NCI-H146 treated with DMSO at 0.1 percent for 48 hours (cell line): ENCODE results near the gene AMMECR1.

Experiments used
- DNase-seq: peaks from one replicate; lab custom pipeline; 2025; ENCODE audit not compliant: unreplicated experiment; lab: John Stamatoyannopoulos, UW

The AMMECR1 gene

DNA sequence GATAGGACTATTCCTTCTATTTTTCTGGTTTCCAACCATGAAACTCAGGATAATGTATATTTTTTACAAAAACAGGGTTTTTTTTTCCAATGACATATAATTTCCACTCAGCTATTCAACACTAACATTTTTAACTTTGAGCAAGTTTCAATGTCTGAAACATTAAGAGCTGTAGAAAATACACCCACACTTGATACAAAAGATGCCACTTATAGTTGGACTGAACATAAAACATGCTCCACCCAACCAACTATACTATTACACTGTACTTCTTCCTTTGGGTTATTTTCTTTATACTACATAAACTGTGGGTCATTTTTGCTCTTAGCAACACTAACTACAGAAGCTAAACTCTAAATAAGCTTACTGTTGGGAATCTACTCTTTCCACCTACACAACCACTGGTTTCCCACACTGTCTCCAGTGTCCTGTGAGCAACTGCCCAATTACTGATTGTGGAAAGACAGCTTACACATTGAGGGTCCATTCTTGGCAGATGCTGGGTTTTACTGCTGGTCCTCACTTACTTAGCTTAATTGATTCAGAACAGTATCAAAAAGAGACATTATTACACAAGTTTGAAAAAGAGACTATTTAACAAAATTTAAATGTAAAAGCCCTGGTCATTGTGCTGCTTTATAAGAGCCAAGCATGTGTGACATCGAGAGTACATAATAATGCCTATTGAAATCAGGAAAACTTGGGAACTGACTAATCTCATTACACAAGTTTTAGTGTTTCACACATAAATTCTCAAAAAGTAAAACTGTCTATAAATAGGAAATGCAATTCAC lies 6.3 kb downstream of the AMMECR1 start:
- no peak for DNase-seq

- no peak for DNase-seq
Observed at GRCh38 chrX:110310896-110311295, 7.0 kb downstream of the AMMECR1 start.

GRCh38 chrX:110310000-110310790 lies 7.7 kb downstream of the AMMECR1 start:
- DNase-seq = no peak

- DNase-seq = no peak
Observed at GRCh38 chrX:110308220-110308619, 9.7 kb downstream of the AMMECR1 start.

DNA sequence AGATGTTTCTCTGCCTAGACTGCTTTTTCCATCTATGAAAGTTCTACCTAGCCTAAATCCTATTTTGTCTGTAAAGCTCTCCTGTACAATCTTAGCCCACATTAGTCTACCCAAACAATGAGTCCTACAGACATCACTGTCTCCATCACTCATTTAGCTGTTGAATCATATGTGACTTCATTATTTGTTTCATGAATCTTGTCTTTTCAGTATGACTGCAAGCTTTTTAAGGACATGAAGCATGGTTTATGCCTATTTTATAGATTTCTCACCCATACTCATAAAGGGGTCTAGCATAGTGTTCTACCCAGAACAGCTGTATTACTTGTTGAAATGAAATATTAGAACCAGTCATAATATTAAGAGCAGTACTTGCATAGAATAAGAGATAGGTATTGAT lies 13.0 kb downstream of the AMMECR1 start:
- no peak for DNase-seq

- DNase-seq = no peak
Observed at GRCh38 chrX:110304371-110304770, 13.5 kb downstream of the AMMECR1 start.

DNA sequence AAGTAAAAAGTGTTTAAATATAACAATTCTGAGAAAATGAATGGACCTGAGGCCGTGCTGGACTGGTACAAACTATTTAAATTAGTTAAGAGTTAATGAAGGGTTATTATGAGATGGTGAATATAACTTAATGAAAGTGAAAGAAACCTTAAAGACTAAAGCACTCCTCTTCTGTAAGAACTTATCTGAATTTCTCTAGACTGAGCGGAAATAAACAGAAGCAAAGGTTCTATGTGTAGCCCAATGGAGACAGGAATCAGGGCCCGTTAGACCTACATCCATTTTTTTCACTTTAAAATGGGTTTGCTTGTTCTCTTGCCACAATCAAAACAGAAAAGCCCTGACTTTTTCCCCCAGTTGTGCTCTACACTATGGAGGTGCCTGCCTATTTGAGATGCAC lies 14.9 kb downstream of the AMMECR1 start:
- no peak for DNase-seq

GRCh38 chrX:110301194-110301593 lies 16.7 kb downstream of the AMMECR1 start:
- no peak for DNase-seq

DNA sequence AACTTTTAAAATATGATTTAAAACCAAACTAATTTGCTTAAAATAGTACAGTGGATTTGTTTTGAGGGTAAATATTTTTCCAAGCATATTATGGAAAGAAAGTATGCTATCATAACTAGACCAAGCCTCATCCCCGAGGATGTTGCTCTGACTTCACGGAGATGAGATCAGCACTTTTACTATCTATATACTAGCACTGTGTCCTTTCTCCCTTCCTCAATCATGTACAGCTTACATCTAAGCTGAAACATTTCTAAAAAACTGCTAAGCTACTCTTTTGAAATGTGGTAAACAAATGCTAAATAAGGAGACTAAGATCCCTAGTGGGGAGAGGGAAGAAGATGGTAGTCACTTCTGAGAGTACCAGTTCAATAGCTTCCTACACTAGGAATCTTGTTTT lies 23.8 kb downstream of the AMMECR1 start:
- DNase-seq = no peak

GRCh38 chrX:110293658-110294057 lies 24.2 kb downstream of the AMMECR1 start:
- no peak for DNase-seq

DNA sequence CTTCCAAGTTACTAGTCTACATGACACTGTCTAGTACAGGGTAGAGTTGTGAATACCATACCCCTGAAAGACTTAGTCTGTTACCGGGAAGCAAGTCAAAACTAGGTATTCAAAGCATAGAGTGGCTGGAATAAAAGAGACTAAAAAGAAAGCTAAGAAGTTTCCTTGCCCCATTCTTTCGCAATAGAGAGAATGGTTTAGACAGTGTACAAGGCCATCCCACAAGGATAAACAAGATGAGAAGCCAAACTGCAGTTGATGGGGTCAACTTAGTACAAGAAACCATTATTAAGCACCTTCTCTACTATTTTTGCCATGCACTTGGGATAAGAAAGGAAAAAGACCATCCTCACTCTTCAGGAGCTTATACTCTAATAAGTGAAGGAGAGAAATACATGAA lies 30.3 kb downstream of the AMMECR1 start:
- DNase-seq = no peak

DNA sequence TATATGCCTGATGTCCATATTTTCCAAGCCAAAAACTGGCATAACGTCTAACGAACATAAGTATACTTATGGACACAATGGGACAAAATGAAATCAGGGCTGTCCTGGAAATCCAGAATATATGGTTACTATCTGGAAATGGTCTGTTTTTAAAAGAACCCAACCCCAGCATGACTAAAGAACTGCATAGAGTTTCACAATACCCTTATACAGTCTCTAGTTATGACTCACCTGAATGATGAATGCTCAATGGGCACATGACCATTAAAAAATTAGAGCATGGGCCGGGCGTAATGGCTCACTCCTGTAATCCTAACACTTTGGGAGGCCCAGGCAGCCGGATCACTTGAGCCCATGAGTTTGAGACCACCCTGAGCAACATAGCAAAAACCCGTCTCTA lies 31.8 kb downstream of the AMMECR1 start:
- no peak for DNase-seq

GRCh38 chrX:110284159-110284558 lies 33.7 kb downstream of the AMMECR1 start:
- no peak for DNase-seq

GRCh38 chrX:110282922-110283321 lies 35.0 kb downstream of the AMMECR1 start:
- no peak for DNase-seq

GRCh38 chrX:110281377-110281776 lies 36.5 kb downstream of the AMMECR1 start:
- no peak for DNase-seq

GRCh38 chrX:110280954-110281353 lies 36.9 kb downstream of the AMMECR1 start:
- no peak for DNase-seq

DNA sequence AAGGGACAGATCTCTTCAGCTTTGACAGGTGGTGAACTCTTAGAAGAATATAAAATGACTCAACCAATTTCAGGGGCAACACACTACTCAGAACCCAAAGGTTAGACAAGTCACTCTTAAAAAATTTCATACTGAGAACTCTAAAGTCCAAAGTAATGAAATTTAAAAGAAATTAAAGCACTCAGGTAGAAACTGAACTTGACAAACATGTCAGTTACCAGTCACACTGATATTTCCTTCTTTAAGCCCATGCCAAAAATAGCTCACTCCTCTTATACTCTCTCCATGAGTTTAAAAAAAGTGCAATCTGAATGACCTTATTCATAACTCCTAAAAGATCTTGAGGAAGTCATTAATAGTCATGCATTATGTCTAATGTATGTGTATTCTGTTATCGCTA lies 40.3 kb downstream of the AMMECR1 start:
- DNase-seq = no peak

- no peak for DNase-seq
Observed at GRCh38 chrX:110276778-110277177, 41.1 kb downstream of the AMMECR1 start.

- no peak for DNase-seq
Observed at GRCh38 chrX:110268886-110269285, 49.0 kb downstream of the AMMECR1 start.

DNA sequence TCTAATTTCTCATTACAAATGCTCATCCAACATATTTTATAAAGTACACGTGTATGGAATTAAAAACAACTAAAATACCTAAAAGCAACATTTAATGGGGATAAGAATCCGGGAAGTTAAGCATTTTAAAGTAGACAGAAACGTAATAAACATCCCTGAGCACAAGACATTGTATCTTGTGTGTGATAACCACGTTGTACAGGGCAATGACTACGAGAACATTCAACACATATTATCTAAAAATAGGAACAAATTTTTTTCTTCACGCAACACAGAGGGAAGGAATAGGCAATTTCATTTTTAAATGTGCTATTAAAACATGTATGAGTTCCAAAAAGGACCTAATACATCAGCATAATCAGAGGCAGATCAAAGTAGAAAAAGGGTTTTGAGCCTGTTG lies 49.5 kb downstream of the AMMECR1 start:
- DNase-seq = no peak

GRCh38 chrX:110267874-110268273 lies 50.0 kb downstream of the AMMECR1 start:
- no peak for DNase-seq

DNA sequence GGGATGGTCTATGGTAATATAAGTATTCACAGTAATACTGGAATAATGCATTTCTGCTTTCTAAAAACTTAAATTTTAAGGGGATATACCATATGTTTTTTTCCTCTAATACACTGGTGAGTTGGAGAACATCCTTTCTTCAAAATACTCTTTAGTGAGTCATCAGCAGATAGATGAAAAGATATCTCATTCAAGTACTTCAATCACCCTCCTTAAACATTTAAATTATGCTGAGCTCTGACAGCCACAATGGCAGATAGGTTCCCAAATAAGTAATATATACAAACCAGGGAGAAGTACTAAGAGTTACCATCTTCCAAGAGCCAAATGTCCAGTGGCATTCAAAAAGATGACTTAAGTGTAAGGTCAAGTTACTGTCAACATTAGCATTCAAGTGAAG lies 52.2 kb downstream of the AMMECR1 start:
- no peak for DNase-seq
